Neutrophil (primary cell): ENCODE data around the gene PRDM16.

ENCODE experiments used
- H3K27ac ChIP-seq: fragments of 200-600 bp; sonication (generic); 2 replicates; pipeline ENCODE4 v1.5.1; 2016; ENCODE audit warnings: mild to moderate bottlenecking, moderate library complexity
- H3K27me3 ChIP-seq: fragments of 200-600 bp; sonication (generic); 2 replicates; pipeline ENCODE4 v1.6.0; 2016; ENCODE audit warnings: mild to moderate bottlenecking
- H3K36me3 ChIP-seq: fragments of 200-600 bp; sonication (generic); 2 replicates; pipeline ENCODE4 v1.5.1; 2017
- H3K4me1 ChIP-seq, 2 experiments: fragments of 200-600 bp in 1 of 2; sonication (generic) in 1 of 2; 1 replicate in 1 of 2; 2 replicates in 1 of 2; pipeline versions ENCODE4 v1.5.1 to v1.6.1; 2013 to 2016; ENCODE audit warnings: low read depth in 1 of 2, low read length in 1 of 2, mild to moderate bottlenecking in 1 of 2, moderate library complexity in 1 of 2; ENCODE audit not compliant: control insufficient read depth in 1 of 2, insufficient read depth in 1 of 2
- H3K4me3 ChIP-seq, 2 experiments: fragments of 200-600 bp in 1 of 2; sonication (generic) in 1 of 2; 1 replicate in 1 of 2; 2 replicates in 1 of 2; pipeline ENCODE4 v1.5.1; 2013 to 2016; ENCODE audit warnings: low read depth in 1 of 2, low read length in 1 of 2, mild to moderate bottlenecking in 1 of 2, moderate library complexity in 1 of 2
- H3K9me3 ChIP-seq: fragments of 200-600 bp; sonication (generic); 2 replicates; pipeline ENCODE4 v1.5.1; 2016
- TF ChIP-seq, protein P1 (sequence below): fragments of 200-600 bp; sonication (generic); IDR thresholded peaks from 2 replicates; pipeline ENCODE4 v1.5.1; 2016; ENCODE audit warnings: antibody characterized with exemption

PRDM16 gene

DNA sequence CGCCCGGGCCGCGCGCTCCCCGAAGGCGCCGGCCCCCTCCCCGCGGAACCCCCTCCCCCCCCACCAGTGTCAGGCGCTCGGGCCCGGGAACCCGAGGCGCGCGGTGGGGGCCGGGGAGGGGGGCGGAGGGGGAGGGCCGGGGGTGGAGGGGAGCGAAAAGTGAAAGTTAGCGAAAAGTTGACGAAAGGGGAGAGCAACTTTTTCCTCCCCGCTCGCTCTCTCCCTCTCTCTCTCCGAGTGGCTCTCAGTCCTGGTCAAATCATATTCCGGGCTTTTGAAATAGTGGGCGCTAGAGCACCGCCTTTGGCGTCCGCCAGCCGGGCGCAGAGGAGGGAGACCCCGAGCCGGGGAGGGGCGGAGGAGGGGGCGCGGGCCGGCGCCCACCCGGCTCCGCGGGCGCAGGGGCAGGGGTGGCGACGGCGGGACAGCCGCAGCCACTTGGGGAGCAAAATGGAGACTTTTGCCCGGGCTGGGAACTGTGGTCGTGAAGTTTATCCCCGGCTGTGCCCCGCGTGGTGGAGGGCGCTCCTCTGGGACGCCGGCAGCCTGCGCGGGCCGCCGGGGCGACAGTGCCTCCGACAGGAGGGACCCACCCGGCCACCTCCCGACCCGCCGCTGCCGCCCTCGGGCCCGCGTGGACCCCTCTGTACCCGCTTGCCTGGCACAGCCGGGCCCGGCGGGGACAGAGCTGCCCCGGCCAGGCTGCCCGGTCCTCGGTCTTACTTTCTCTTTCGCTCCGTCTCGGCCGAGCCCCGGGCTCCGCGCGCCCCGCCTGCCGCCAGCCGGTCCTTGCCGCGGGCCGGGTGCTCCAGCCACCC, 697 bp downstream of the PRDM16 start:
- H3K27ac ChIP-seq: no peak overlapping the region
- H3K27me3 ChIP-seq: peaks cover 99% of the 10 kb centered on the region
- H3K9me3 ChIP-seq: no peaks in the 10 kb centered on the region
- H3K36me3 ChIP-seq: no peaks in the 10 kb centered on the region
- peaks cover 4 to 13% of the 10 kb centered on the region in 2 experiments for H3K4me1 ChIP-seq
- TF ChIP-seq, protein P1, sequence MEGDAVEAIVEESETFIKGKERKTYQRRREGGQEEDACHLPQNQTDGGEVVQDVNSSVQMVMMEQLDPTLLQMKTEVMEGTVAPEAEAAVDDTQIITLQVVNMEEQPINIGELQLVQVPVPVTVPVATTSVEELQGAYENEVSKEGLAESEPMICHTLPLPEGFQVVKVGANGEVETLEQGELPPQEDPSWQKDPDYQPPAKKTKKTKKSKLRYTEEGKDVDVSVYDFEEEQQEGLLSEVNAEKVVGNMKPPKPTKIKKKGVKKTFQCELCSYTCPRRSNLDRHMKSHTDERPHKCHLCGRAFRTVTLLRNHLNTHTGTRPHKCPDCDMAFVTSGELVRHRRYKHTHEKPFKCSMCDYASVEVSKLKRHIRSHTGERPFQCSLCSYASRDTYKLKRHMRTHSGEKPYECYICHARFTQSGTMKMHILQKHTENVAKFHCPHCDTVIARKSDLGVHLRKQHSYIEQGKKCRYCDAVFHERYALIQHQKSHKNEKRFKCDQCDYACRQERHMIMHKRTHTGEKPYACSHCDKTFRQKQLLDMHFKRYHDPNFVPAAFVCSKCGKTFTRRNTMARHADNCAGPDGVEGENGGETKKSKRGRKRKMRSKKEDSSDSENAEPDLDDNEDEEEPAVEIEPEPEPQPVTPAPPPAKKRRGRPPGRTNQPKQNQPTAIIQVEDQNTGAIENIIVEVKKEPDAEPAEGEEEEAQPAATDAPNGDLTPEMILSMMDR: no peak
- peak overlapping the region; percentile 20 to 47 for H3K4me3 ChIP-seq

DNA sequence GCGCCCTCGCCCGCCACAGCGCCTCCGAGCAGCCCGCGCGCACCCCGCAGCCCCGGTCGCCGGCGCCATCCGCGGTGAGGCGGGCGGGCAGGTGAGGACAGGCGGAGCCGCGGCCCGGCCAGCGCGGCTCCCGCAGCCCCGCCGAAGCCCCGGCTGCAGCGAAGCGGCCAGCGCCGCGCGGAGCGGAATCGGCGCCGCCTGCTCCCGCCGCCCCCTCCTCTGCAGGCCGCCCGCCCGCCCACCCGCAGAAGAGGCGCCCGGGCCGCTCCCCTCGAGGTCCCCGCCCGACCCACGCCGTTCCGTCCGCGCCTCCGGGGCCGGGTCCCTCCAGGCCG, 1.3 kb downstream of the PRDM16 start:
- H3K27ac ChIP-seq: no peak overlapping the region
- H3K4me1 ChIP-seq: peaks cover 4 to 13% of the 10 kb centered on the region in 2 experiments
- H3K4me3 ChIP-seq: peak overlapping the region in 1 of 2 experiments; percentile 28
- peaks cover 99% of the 10 kb centered on the region for H3K27me3 ChIP-seq
- TF ChIP-seq, protein P1: no peak
- H3K36me3 ChIP-seq: no peaks in the 10 kb centered on the region
- no peaks in the 10 kb centered on the region for H3K9me3 ChIP-seq

DNA sequence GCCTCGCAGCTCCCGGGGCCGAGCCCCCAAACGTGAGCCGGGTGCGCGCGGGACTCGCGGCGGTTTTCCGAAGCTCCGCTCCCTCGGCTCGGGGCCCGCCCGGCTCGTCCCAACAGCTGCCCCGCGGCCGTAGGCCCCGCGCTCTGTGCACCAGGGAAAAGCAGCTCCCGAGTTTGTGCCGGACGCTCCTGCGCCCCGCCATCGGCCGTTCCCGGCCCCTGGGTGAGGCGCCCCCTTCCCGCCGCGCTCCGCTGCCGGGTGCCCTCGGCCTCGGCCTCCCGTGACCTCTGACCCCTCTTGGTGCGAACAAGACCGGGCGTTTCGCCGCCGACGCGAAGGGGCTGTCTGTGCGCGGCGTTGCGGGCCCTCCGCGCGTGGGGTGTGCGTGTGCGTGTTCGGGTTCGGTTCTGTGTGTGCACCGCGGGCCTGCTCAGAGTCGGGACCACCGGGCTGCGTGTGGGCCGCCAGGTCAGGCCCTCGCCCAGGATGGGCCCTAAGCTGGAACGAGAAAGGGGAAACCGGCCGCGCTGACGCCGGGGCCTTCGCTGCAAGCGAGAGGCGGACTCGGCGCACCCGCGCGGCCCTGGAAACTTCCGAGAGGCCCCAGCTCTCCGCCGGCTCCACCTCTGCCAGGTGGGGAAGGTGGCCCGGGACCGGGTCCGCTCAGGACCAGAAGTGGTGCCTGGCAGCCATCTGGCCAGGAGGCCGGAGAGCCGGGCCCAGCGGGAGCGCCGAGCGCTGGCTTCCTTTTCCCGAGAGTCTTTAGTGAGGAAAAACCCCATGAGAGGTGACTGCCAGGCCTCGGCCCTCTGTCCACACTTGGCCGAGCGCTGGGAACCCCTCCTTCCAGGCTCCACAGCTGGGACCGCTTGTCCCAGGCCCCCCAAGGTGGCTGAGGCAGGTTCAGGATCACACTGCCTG, 1.9 kb downstream of the PRDM16 start:
- TF ChIP-seq, protein P1: no peak
- H3K4me1 ChIP-seq: peaks cover 4 to 13% of the 10 kb centered on the region in 2 experiments
- no peaks in the 10 kb centered on the region for H3K36me3 ChIP-seq
- H3K9me3 ChIP-seq: no peaks in the 10 kb centered on the region
- peak overlapping the region; percentile 5 to 28 for H3K4me3 ChIP-seq
- peaks cover 99% of the 10 kb centered on the region for H3K27me3 ChIP-seq
- H3K27ac ChIP-seq: no peak overlapping the region

DNA sequence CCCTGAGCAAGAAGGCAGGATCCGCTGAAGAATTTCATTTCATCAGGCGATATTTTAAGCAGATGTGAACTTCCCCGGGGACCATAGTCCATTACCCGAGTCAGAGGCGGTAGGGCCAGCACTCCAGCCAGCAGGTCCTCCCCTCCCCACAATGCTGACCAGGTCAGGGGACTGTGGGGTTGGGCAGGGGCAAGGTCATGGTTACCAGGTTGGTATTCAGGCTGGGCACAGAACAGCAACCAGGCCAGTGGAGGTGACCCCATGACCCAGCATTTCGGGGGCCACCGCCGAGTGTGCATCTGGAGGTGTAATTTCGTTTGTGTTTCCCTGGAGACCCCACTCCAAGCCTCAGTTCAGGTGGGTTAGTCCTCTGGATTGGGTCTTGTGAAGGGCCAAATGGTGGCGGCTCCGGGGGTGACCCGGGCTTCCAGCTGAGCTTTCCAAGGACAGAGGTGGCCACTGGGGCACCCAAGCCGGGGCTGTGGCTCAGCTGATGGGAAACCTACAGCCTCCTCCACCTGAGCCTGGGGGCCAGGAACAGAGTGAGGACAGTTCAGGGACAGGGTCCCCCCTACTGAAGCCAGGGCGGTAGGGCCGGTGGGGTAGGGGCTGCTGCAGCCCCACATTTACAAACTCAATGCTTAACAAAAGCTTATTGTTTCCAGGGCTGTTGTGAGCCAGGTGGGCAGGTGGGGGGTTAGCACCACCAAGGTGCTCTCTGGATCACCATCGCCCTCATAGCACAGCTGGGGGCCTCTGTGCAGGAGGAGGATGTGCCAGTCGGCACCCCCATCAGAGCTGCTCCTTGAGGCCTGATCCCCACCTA, 2.8 kb downstream of the PRDM16 start:
- H3K27me3 ChIP-seq: peaks cover 99% of the 10 kb centered on the region

More for the DNA sequence above, 2.8 kb downstream of the PRDM16 start:
- H3K9me3 ChIP-seq: no peaks in the 10 kb centered on the region
- H3K27ac ChIP-seq: no peak overlapping the region
- H3K36me3 ChIP-seq: no peaks in the 10 kb centered on the region
- TF ChIP-seq, protein P1: no peak
- H3K4me3 ChIP-seq: no peak overlapping the region
- H3K4me1 ChIP-seq: peaks cover 4 to 13% of the 10 kb centered on the region in 2 experiments
